Right atrium auricular region (tissue), 2 donors: ENCODE measurements around the gene COL28A1. TPM values are rescaled to one million over a fixed set of nuclear protein-coding genes. Genes with fewer than 3 reads are reported as not detected.

Experiments used
- DNase-seq: peaks from one replicate; pipeline ENCODE4 v3.0.0-alpha.2; 2019; ENCODE audit warnings: low spot score
- H3K27ac ChIP-seq, 2 donors: fragments of 200-600 bp; sonication (generic); 1 replicate in 1 of 2; 2 replicates in 1 of 2; pipeline ENCODE4 v1.5.1; 2016 to 2019
- H3K27me3 ChIP-seq, 2 donors: fragments of 200-600 bp; sonication (generic); one replicate each; pipeline versions ENCODE4 v1.5.1 to v1.6.0; 2017 to 2019
- H3K36me3 ChIP-seq: fragments of 200-600 bp; sonication (generic); one replicate; pipeline ENCODE4 v1.5.1; 2016
- H3K4me1 ChIP-seq, 2 donors: fragments of 200-600 bp; sonication (generic); one replicate each; pipeline versions ENCODE4 v1.5.1 to v1.6.0; 2017 to 2019
- H3K4me3 ChIP-seq, 2 donors: fragments of 200-600 bp; sonication (generic); 1 replicate in 1 of 2; 2 replicates in 1 of 2; pipeline ENCODE4 v1.5.1; 2017 to 2019; ENCODE audit warnings: mild to moderate bottlenecking in 1 of 2, moderate library complexity in 1 of 2
- H3K9me3 ChIP-seq, 2 donors: fragments of 200-600 bp; sonication (generic); one replicate each; pipeline ENCODE4 v1.5.1; 2019
- total RNA-seq, 2 donors: library from RNA; depleted of rRNA; stranded (reverse); fragments of >200 nt; gene quantifications; one replicate each; pipeline ENCODE4 v1.1.0, GENCODE V29; 2016
- TF ChIP-seq, protein P1 (sequence below), 2 donors: fragments of 200-600 bp; sonication (generic); IDR thresholded peaks; one replicate each; pipeline ENCODE4 v1.5.1; 2019; ENCODE audit warnings: antibody characterized with exemption in 2 of 2

Gene COL28A1
- total RNA-seq, 2 donors from 2014 or later, result 1.5 to 2.3 TPM

DNA sequence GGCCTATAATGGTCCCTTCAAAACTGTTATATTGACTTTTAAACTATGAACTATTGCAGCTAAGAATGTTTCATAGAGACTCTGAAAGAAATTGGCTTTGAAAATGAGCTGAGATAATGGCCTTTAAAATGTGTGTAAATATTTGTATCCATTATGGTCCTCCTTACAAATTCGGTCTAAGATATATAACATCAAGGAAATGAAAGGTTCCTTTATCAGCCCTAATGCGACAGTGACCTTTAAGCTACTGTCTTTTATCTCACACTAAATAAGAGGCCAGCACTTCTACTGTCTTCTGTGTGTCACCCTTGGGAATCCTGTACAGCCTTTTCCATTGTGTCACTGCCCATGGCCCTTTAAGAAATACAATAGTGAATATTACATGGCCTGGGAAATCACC lies 19.5 kb downstream of the COL28A1 start:
- Histone ChIP-seq H3K36me3 (no peaks in the 10 kb centered on the region), H3K9me3 (no peaks in the 10 kb centered on the region), H3K27me3 (no peaks in the 10 kb centered on the region), H3K4me1 (no peaks in the 10 kb centered on the region), H3K27ac (no peak overlapping the region), H3K4me3 (no peak overlapping the region)
- TF ChIP-seq, protein P1, sequence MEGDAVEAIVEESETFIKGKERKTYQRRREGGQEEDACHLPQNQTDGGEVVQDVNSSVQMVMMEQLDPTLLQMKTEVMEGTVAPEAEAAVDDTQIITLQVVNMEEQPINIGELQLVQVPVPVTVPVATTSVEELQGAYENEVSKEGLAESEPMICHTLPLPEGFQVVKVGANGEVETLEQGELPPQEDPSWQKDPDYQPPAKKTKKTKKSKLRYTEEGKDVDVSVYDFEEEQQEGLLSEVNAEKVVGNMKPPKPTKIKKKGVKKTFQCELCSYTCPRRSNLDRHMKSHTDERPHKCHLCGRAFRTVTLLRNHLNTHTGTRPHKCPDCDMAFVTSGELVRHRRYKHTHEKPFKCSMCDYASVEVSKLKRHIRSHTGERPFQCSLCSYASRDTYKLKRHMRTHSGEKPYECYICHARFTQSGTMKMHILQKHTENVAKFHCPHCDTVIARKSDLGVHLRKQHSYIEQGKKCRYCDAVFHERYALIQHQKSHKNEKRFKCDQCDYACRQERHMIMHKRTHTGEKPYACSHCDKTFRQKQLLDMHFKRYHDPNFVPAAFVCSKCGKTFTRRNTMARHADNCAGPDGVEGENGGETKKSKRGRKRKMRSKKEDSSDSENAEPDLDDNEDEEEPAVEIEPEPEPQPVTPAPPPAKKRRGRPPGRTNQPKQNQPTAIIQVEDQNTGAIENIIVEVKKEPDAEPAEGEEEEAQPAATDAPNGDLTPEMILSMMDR (IDR thresholded peaks at IDR 0.05), result no peak
- no peak for DNase-seq

DNA sequence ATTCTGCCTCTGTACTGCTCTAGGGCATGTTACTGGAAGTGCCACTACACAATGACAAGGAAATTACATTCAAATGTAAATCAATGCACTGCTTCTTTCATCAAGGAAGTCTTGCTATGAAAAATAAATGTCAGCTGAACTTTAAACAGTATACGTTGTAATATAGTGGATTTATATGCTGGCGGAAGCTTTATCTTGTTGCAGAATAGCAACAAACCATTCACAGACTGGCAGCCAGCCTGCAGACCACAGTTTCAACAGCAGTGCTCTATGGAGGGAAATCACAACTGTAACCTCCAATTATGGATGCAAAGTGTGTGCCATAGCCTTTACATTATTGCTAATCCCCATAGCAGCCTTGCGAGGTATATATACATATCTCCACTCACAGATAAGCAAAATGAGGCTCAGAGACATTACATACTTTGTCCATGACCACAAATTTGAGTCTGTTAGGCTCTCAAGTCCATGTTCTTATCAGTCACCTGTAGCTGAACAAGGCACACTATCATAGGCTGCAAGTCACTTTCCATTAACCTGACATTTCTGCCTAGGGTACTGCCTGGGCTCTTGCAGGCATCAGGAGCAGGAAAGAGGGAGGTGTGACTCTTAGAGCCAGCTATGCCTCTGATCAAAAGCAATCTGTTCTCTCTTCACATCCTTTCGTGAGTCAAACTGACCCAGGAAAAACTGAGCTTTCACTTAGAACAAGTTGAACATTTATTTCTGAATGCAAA lies 22.6 kb downstream of the COL28A1 start:
- no peak for DNase-seq
- Histone ChIP-seq H3K9me3 (no peaks in the 10 kb centered on the region), H3K4me1 (no peaks in the 10 kb centered on the region), H3K27me3 (no peaks in the 10 kb centered on the region), H3K4me3 (no peak overlapping the region), H3K36me3 (no peaks in the 10 kb centered on the region), H3K27ac (no peak overlapping the region)
- TF ChIP-seq, protein P1 (IDR thresholded peaks at IDR 0.05), result no peak

DNA sequence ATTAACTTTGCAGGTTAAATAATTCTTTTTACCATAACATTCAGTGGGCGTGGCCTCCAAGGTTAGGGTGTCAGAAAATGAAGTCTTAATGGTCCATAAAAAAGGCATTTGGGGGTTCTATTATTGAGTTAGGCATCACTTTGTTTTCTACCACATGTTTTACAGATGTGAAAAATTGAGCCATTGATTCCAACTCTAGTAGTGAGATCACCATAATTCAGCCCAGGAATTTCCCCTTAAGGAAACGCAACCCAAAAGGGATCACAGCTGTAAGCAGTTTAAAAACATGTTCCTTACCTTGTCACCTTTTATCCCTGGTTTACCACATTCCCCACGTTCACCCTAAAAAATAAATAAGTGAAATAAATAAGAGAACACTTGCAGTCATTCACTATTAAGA lies 24.9 kb downstream of the COL28A1 start:
- Histone ChIP-seq H3K27ac (no peak overlapping the region), H3K4me3 (no peak overlapping the region), H3K27me3 (no peaks in the 10 kb centered on the region), H3K9me3 (no peaks in the 10 kb centered on the region), H3K36me3 (no peaks in the 10 kb centered on the region), H3K4me1 (no peaks in the 10 kb centered on the region)
- TF ChIP-seq, protein P1 (IDR thresholded peaks at IDR 0.05), result no peak
- DNase-seq, result no peak

DNA sequence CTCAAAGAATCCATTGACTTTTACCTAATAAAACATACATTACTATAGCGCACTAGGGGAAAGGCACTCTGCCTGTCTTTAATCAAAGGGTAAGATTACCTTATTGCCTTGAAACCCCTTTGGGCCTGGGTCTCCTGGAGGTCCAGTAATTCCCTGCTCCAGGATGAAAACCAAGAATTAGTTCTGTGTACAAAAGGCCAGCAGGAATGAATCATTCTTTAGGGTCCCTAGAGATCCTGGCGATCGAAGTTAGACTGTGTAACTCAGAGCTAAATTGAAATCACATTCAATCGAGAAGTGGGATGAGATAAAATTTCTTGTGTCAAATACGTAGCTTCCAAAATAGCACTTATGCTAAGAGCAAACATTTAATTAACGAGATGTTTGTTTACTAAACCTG lies 29.8 kb downstream of the COL28A1 start:
- DNase-seq, result no peak
- TF ChIP-seq, protein P1 (IDR thresholded peaks at IDR 0.05), result no peak
- H3K36me3 ChIP-seq, result no peaks in the 10 kb centered on the region
- no peak overlapping the region for H3K27ac ChIP-seq
- no peak overlapping the region for H3K4me3 ChIP-seq
- no peaks in the 10 kb centered on the region for H3K4me1 ChIP-seq
- no peaks in the 10 kb centered on the region for H3K27me3 ChIP-seq
- H3K9me3 ChIP-seq, result no peaks in the 10 kb centered on the region

DNA sequence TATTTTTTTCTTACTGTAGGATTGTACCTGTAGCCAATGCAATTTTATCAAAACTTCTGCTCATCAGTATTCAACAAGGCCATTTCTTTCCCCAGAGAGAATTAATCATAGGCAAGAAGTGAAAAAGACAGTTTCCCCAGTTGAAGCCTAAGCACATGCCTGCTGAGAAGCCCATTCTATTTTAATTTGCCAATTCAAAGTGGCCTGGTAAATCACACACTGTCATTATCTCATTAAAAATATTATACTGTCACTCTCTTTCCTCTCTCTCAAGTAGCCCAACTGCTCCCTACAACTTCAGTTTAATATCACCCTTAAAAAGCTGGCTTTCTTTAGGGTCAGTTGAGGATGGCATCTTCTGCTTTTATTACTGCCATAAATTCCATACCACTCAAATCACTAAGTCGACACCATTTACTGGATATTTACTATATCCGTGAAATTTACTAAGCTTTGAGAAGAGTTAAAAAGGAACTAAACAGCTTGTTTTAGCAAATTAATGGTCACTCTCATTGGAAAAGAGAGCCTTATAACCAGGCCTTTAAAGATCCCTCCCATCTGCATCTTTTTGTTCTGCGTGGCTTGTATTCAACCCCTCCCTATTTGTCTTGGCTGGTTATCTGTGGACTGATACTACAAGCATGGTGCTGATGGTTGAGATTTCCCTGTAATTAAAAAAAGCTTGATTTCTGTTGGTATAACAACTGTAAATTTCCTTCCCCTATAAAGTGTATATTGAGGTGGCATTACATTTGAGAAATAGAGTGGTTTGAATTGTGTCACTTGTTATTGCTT lies 30.6 kb downstream of the COL28A1 start:
- TF ChIP-seq, protein P1 (IDR thresholded peaks at IDR 0.05), result no peak
- Histone ChIP-seq H3K4me1 (no peaks in the 10 kb centered on the region), H3K9me3 (no peaks in the 10 kb centered on the region), H3K36me3 (no peaks in the 10 kb centered on the region), H3K27me3 (no peaks in the 10 kb centered on the region), H3K27ac (no peak overlapping the region), H3K4me3 (no peak overlapping the region)
- no peak for DNase-seq
